Esophagus muscularis mucosa (tissue), 3 donors: ENCODE data around the gene JPH4.

Source experiments
- CTCF ChIP-seq, 3 experiments: fragments of 200-600 bp in 2 of 3; fragments of 450-650 bp in 1 of 3; sonication (generic) in 2 of 3; IDR thresholded peaks; one replicate each; pipeline ENCODE4 v1.5.1; 2017 to 2019; ENCODE audit warnings: antibody characterized with exemption in 3 of 3, mild to moderate bottlenecking in 2 of 3, moderate library complexity in 1 of 3
- POLR2A ChIP-seq: fragments of 450-650 bp; IDR thresholded peaks from one replicate; pipeline ENCODE4 v1.6.1; 2017; ENCODE audit warnings: antibody characterized with exemption, moderate library complexity, mild to moderate bottlenecking, low read depth

GRCh38 chr14:23610090-23610814 is 31.7 kb upstream of the JPH4 start:
- TF ChIP-seq POLR2A = no peak
- no peak for TF ChIP-seq CTCF (IDR thresholded peaks at IDR 0.05)
